Keratinocyte (primary cell): Measurements from ENCODE around the gene FAM114A1.

Source experiments
- EZH2 ChIP-seq: IDR thresholded peaks from one replicate; pipeline ENCODE4 v1.6.1; 2012; ENCODE audit warnings: inconsistent platforms, mild to moderate bottlenecking, low read length, moderate library complexity
- TF ChIP-seq, protein P1 (sequence below), 3 experiments: IDR thresholded peaks in 1 of 3; conservative IDR thresholded peaks in 1 of 3; optimal IDR thresholded peaks in 1 of 3; 2 replicates in 2 of 3; 3 replicates in 1 of 3; pipeline versions ENCODE3 to v1.5.1; 2011; ENCODE audit warnings: low read length in 3 of 3, mild to moderate bottlenecking in 3 of 3, moderate library complexity in 2 of 3, control low read depth in 1 of 3, inconsistent platforms in 1 of 3; ENCODE audit not compliant: insufficient read depth in 2 of 3; ENCODE audit errors: extremely low read depth in 1 of 3

DNA sequence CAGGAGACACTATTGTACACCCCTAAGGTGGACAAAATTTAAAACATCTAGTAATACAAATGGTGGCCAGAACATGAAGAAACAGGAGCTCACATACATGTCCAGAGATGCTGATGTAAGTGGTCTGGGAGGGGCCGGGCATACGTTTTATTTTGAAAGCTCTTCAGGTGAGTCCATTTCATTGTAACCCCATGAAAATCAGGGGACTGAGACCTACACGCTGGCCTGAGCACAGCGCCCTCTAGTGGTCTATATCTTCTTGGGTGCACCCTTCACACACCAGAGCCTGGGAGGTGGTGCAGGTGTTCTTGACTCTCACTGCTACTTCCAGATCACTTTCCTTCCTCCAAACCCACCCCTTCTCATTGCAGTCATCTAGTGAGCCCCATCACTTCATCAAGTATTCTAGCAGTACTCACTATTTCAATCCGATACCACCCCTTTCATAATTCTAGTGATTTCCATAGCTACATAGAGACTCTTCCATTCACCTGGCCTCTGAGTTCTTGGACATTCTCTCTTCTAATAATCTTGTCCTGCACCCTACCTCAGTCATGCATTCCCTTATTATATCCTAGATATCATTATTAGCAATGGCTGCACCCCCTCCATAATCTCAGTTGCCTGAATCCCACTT is 6.7 kb upstream of the FAM114A1 start:
- TF ChIP-seq, protein P1, sequence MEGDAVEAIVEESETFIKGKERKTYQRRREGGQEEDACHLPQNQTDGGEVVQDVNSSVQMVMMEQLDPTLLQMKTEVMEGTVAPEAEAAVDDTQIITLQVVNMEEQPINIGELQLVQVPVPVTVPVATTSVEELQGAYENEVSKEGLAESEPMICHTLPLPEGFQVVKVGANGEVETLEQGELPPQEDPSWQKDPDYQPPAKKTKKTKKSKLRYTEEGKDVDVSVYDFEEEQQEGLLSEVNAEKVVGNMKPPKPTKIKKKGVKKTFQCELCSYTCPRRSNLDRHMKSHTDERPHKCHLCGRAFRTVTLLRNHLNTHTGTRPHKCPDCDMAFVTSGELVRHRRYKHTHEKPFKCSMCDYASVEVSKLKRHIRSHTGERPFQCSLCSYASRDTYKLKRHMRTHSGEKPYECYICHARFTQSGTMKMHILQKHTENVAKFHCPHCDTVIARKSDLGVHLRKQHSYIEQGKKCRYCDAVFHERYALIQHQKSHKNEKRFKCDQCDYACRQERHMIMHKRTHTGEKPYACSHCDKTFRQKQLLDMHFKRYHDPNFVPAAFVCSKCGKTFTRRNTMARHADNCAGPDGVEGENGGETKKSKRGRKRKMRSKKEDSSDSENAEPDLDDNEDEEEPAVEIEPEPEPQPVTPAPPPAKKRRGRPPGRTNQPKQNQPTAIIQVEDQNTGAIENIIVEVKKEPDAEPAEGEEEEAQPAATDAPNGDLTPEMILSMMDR (optimal IDR thresholded peaks at IDR 0.05 in 1 of 3, IDR thresholded peaks at IDR 0.05 in 1 of 3, conservative IDR thresholded peaks at IDR 0.05 in 1 of 3; ENCODE audit: extremely low read depth in 1 of 3, insufficient read depth in 2 of 3, low read length in 3 of 3), result peak; percentile 83 to 90 (median 89)
- no peak for TF ChIP-seq EZH2
